H1 (cell line): ENCODE data around the gene KIAA1671. TPM values are rescaled to one million over a fixed set of nuclear protein-coding genes. Genes with fewer than 3 reads are reported as not detected.

Source experiments
- CTCF ChIA-PET: fragments of 300-600 bp; sonication (Branson Sonifier 250); formaldehyde crosslinking; loops from one replicate; lab custom pipeline; 2021; ENCODE audit not compliant: partially characterized antibody; lab: Charles Lee
- POLR2A ChIA-PET: fragments of 300-600 bp; sonication (Branson Sonifier 250); formaldehyde crosslinking; loops from one replicate; lab custom pipeline; 2021; ENCODE audit warnings: inconsistent platforms; ENCODE audit not compliant: partially characterized antibody; lab: Charles Lee
- DNase-seq, 2 experiments: peaks; one replicate each; pipeline versions ENCODE4 v3.0.0 to v3.0.0-alpha.2; 2010 to 2022; ENCODE audit warnings: low spot score in 2 of 2, low read depth in 1 of 2, mixed read lengths in 1 of 2
- FAIRE-seq: peaks from 2 replicates; lab custom pipeline; 2011; peaks lifted over from hg19 to GRCh38; lab: Jason Lieb, UNC
- H2AFZ ChIP-seq: 2 replicates; pipeline ENCODE4 v1.8.1; 2012; ENCODE audit warnings: low read length, inconsistent platforms
- H2AK5ac ChIP-seq: 2 replicates; pipeline ENCODE4 v1.6.1; 2013; ENCODE audit warnings: low read depth, low read length
- H2BK120ac ChIP-seq: replicated peaks from 2 replicates; pipeline ENCODE3; 2013; ENCODE audit warnings: low read depth, low read length, inconsistent platforms
- H2BK12ac ChIP-seq: 2 replicates; pipeline ENCODE4 v1.6.1; 2013; ENCODE audit warnings: low read depth, low read length
- H2BK15ac ChIP-seq: 2 replicates; pipeline ENCODE4 v1.6.1; 2013; ENCODE audit warnings: low read length
- H2BK20ac ChIP-seq: 2 replicates; pipeline ENCODE4 v1.6.1; 2013; ENCODE audit warnings: low read length
- H2BK5ac ChIP-seq: 2 replicates; pipeline ENCODE4 v1.6.1; 2013; ENCODE audit warnings: low read depth, low read length
- H3K14ac ChIP-seq: 2 replicates; pipeline ENCODE4 v1.6.1; 2013; ENCODE audit warnings: inconsistent platforms; ENCODE audit not compliant: insufficient read length
- H3K18ac ChIP-seq: 2 replicates; pipeline ENCODE4 v1.6.1; 2013; ENCODE audit warnings: low read length; ENCODE audit errors: extremely low read depth
- H3K23ac ChIP-seq: 2 replicates; pipeline ENCODE4 v1.6.1; 2013; ENCODE audit warnings: inconsistent platforms; ENCODE audit not compliant: insufficient read length
- H3K23me2 ChIP-seq: 2 replicates; pipeline ENCODE4 v1.6.1; 2013; ENCODE audit warnings: low read depth, low read length
- H3K27ac ChIP-seq: 2 replicates; pipeline ENCODE4 v1.6.1; 2011; ENCODE audit warnings: low read depth, low read length, inconsistent platforms
- H3K27me3 ChIP-seq, 4 experiments: replicated peaks in 1 of 4; 1 replicate in 1 of 4; 2 replicates in 3 of 4; pipeline versions ENCODE4 v1.6.1 to v1.8.1; 2011 to 2013; ENCODE audit warnings: low read length in 3 of 4, mild to moderate bottlenecking in 3 of 4, inconsistent platforms in 2 of 4, mixed read lengths in 2 of 4, moderate library complexity in 1 of 4; ENCODE audit not compliant: control insufficient read depth in 3 of 4, insufficient read depth in 3 of 4; ENCODE audit errors: extremely low read depth in 1 of 4
- H3K36me3 ChIP-seq, 4 experiments: 2 replicates each; pipeline versions ENCODE4 v1.6.1 to v1.8.1; 2011 to 2013; ENCODE audit warnings: mild to moderate bottlenecking in 4 of 4, low read length in 3 of 4, moderate library complexity in 2 of 4, control low read depth in 1 of 4, inconsistent platforms in 1 of 4; ENCODE audit not compliant: insufficient read depth in 4 of 4, control insufficient read depth in 2 of 4
- H3K4ac ChIP-seq: replicated peaks from 2 replicates; pipeline ENCODE3; 2013; ENCODE audit warnings: low read length, low read depth, mixed read lengths, inconsistent platforms; ENCODE audit not compliant: insufficient read length
- H3K4me1 ChIP-seq, 4 experiments: replicated peaks in 1 of 4; 1 replicate in 1 of 4; 2 replicates in 3 of 4; pipeline versions ENCODE4 v1.6.1 to v1.8.1; 2011 to 2013; ENCODE audit warnings: low read length in 3 of 4, inconsistent platforms in 2 of 4, mixed read lengths in 1 of 4; ENCODE audit not compliant: insufficient read depth in 4 of 4, control insufficient read depth in 3 of 4
- H3K4me2 ChIP-seq, 2 experiments: 2 replicates each; pipeline versions ENCODE4 v1.6.1 to v1.8.1; 2011 to 2013; ENCODE audit warnings: low read depth in 2 of 2, low read length in 2 of 2, control low read depth in 1 of 2, inconsistent platforms in 1 of 2, mild to moderate bottlenecking in 1 of 2; ENCODE audit not compliant: insufficient read depth in 1 of 2
- H3K4me3 ChIP-seq, 4 experiments: fragments of 200-600, 300-600 bp in 1 of 4; sonication (generic), shearing (Covaris generic), sonication (Bioruptor Twin) in 1 of 4; 2 replicates each; pipeline versions ENCODE4 v1.5.1 to v1.8.1; 2011 to 2016; ENCODE audit warnings: low read length in 4 of 4, low read depth in 3 of 4, control low read depth in 2 of 4, inconsistent platforms in 2 of 4, mild to moderate bottlenecking in 2 of 4, mixed read lengths in 1 of 4, moderate library complexity in 1 of 4; ENCODE audit not compliant: insufficient read depth in 2 of 4; ENCODE audit errors: extremely low read depth in 1 of 4
- H3K56ac ChIP-seq: replicated peaks from 2 replicates; pipeline ENCODE3; 2013; ENCODE audit warnings: low read depth, mild to moderate bottlenecking, mixed read lengths, low read length, inconsistent platforms; ENCODE audit not compliant: insufficient read length
- H3K79me1 ChIP-seq: 2 replicates; pipeline ENCODE4 v1.6.1; 2013; ENCODE audit warnings: low read depth, low read length, control low read depth
- H3K79me2 ChIP-seq, 2 experiments: 2 replicates each; pipeline versions ENCODE4 v1.6.1 to v1.8.1; 2012 to 2013; ENCODE audit warnings: low read length in 2 of 2, mild to moderate bottlenecking in 2 of 2, inconsistent platforms in 1 of 2; ENCODE audit not compliant: insufficient read depth in 2 of 2, control insufficient read depth in 1 of 2
- H3K9ac ChIP-seq, 4 experiments: replicated peaks in 1 of 4; 1 replicate in 1 of 4; 2 replicates in 3 of 4; pipeline versions ENCODE4 v1.6.1 to v1.8.1; 2011 to 2013; ENCODE audit warnings: low read depth in 3 of 4, low read length in 3 of 4, control low read depth in 2 of 4, mild to moderate bottlenecking in 2 of 4, moderate library complexity in 2 of 4, inconsistent platforms in 1 of 4; ENCODE audit errors: extremely low read depth in 1 of 4
- H3K9me3 ChIP-seq, 2 experiments: 2 replicates each; pipeline versions ENCODE4 v1.6.1 to v1.8.1; 2012 to 2013; ENCODE audit warnings: mild to moderate bottlenecking in 2 of 2, moderate library complexity in 2 of 2, control low read depth in 1 of 2, inconsistent platforms in 1 of 2, low read depth in 1 of 2, low read length in 1 of 2, mixed read lengths in 1 of 2; ENCODE audit not compliant: insufficient read depth in 2 of 2
- H4K20me1 ChIP-seq, 2 experiments: replicated peaks in 1 of 2; 2 replicates each; pipeline versions ENCODE3 to v1.8.1; 2011 to 2013; ENCODE audit warnings: inconsistent platforms in 2 of 2, low read length in 2 of 2, mild to moderate bottlenecking in 1 of 2; ENCODE audit not compliant: insufficient read depth in 2 of 2, control insufficient read depth in 1 of 2
- H4K5ac ChIP-seq: 2 replicates; pipeline ENCODE4 v1.6.1; 2013; ENCODE audit warnings: low read length, low read depth, mixed read lengths, inconsistent platforms; ENCODE audit not compliant: insufficient read length
- H4K8ac ChIP-seq: 2 replicates; pipeline ENCODE4 v1.8.0; 2013; ENCODE audit warnings: mild to moderate bottlenecking, moderate library complexity, low read length, inconsistent platforms; ENCODE audit not compliant: insufficient read depth; ENCODE audit errors: extremely low read depth
- H4K91ac ChIP-seq: replicated peaks from 2 replicates; pipeline ENCODE3; 2013; ENCODE audit warnings: low read length, mixed read lengths, inconsistent platforms; ENCODE audit not compliant: insufficient read length
- ASH2L ChIP-seq: fragments of 200-600, 300-600 bp; sonication (generic); IDR thresholded peaks from one replicate; pipeline ENCODE4 v1.7.1; 2017; ENCODE audit warnings: low read length
- CHD2 ChIP-seq: IDR thresholded peaks from 2 replicates; pipeline ENCODE4 v1.6.1; 2012; ENCODE audit warnings: low read length, improper control_type of control experiment
- JUN ChIP-seq: IDR thresholded peaks from 2 replicates; pipeline ENCODE4 v1.6.1; 2011; ENCODE audit warnings: low read depth, mild to moderate bottlenecking, improper control_type of control experiment, low read length
- PHF8 ChIP-seq: fragments of 200-600 bp; sonication (generic); conservative IDR thresholded peaks from 2 replicates; pipeline ENCODE4 v1.7.1; 2012; ENCODE audit warnings: low read depth, mild to moderate bottlenecking, inconsistent platforms, low read length, moderate library complexity
- RBBP5 ChIP-seq: IDR thresholded peaks from 2 replicates; pipeline ENCODE4 v1.7.1; 2012; ENCODE audit warnings: low read depth, mild to moderate bottlenecking, inconsistent platforms, low read length, moderate library complexity, borderline replicate concordance
- SIRT6 ChIP-seq: IDR thresholded peaks from one replicate; pipeline ENCODE4 v1.7.1; 2012; ENCODE audit warnings: low read length, inconsistent platforms
- SIX5 ChIP-seq: IDR thresholded peaks from 2 replicates; pipeline ENCODE4 v1.6.1; 2011; ENCODE audit warnings: mild to moderate bottlenecking, low read depth, low read length
- YY1 ChIP-seq: IDR thresholded peaks from 2 replicates; pipeline ENCODE4 v1.6.1; 2011; ENCODE audit warnings: low read depth, mild to moderate bottlenecking, low read length
- WGBS, 2 experiments: shearing (Covaris generic) in 1 of 2; methylation state at CpG; one replicate each; pipeline versions ENCODE4 v1.1.6 to v1.1.7; 2013 to 2015; ENCODE audit warnings: low lambda C conversion rate in 2 of 2, mixed read lengths in 2 of 2, inconsistent platforms in 1 of 2, low coverage in 1 of 2, missing lambda C conversion rate in 1 of 2; ENCODE audit not compliant: insufficient replicate concordance in 2 of 2, insufficient coverage in 1 of 2, insufficient read length in 1 of 2; ENCODE audit errors: extremely low coverage in 1 of 2, missing lambda C conversion rate in 1 of 2; 5-methylcytosine and 5-hydroxymethylcytosine counted together
- polyA plus RNA-seq, 7 experiments: library from polyadenylated mRNA; depleted of rRNA in 3 of 7; stranded (reverse) in 5 of 7; unstranded in 2 of 7; fragments of >200 nt in 5 of 7; fragments of 200-250 nt in 2 of 7; gene quantifications; 1 replicate in 5 of 7; 2 replicates in 1 of 7; 4 replicates in 1 of 7; pipeline versions ENCODE4 v1.2.1 to v1.2.3, GENCODE V29; 2011 to 2013; ENCODE audit warnings: missing spikeins in 2 of 7, mixed read lengths in 2 of 7
- total RNA-seq: library from RNA; stranded (reverse); fragmentation: NEBNext Ultra II Directional; extraction: Animal tissue kit (Norgen Biotek cat#: 25700); gene quantifications from 2 replicates; pipeline ENCODE4 v1.2.1, GENCODE V29; 2021

The KIAA1671 gene
- total and polyA plus RNA-seq, 2 of the 8 experiments (the other 6 are each of a cell fraction or from before 2014, with no cell fraction given), result 6.4 to 23.9 TPM

DNA sequence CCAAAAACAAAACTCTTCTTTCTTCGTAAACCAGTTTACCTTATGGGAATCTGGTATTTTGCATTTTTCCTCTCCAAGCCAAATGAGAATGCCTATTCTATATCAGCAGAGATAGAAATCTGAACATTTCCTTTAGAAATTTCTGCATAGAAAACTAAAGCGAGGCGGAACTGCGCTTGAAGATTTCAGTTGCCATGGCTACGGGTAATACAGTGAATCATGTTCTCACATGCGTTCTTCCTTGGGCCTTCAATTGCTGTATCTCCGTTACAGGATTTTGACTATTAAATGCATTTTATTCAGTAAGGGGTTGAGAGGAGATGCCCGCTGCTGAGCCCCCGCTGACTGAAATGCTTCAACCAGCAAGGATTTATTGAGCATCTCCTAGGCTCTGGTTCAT is 138.9 kb downstream of the KIAA1671 start:
- no peaks in the 10 kb centered on the region for H3K9me3 ChIP-seq
- H3K14ac ChIP-seq, result no peak overlapping the region
- peaks cover 0 to 2% of the 10 kb centered on the region in 2 experiments for H4K20me1 ChIP-seq
- no peaks in the 10 kb centered on the region; a peak in 1 of 4 replicates for H3K79me2 ChIP-seq
- H2AFZ ChIP-seq, result no peak overlapping the region
- no peak overlapping the region for H2BK12ac ChIP-seq
- H4K91ac ChIP-seq, result no peak overlapping the region
- ChIA-PET POLR2A (no interaction called here), CTCF (no interaction called here)
- no peak overlapping the region for H3K23ac ChIP-seq
- DNase-seq (no peak), FAIRE-seq (no peak)
- H3K4me2 ChIP-seq, result no peak overlapping the region
- H3K23me2 ChIP-seq, result no peaks in the 10 kb centered on the region; the same call in 1 of the 2 replicates
- H2BK120ac ChIP-seq, result no peak overlapping the region
- H3K56ac ChIP-seq, result no peak overlapping the region
- no peak overlapping the region for H4K5ac ChIP-seq
- H3K4me1 ChIP-seq, result no peaks in the 10 kb centered on the region
- H3K4ac ChIP-seq, result no peak overlapping the region
- no peak overlapping the region for H3K27ac ChIP-seq
- H3K18ac ChIP-seq, result no peak overlapping the region
- no peak overlapping the region for H3K4me3 ChIP-seq
- H4K8ac ChIP-seq, result no peak overlapping the region
- TF ChIP-seq PHF8, result no peak
- no peak for TF ChIP-seq JUN
- no peak for TF ChIP-seq CHD2
- no peak for TF ChIP-seq ASH2L
- TF ChIP-seq SIX5, result no peak
- no peak for TF ChIP-seq RBBP5
- no peak for TF ChIP-seq SIRT6
- no peak for TF ChIP-seq YY1
- H3K27me3 ChIP-seq, result no peaks in the 10 kb centered on the region
- H2BK15ac ChIP-seq, result no peak overlapping the region
- 93% methylated on average over 9 of the region's 9 CpGs; no CpG with 5 or more reads in 1 of the 2 experiments for WGBS, 2 experiments
- H2BK20ac ChIP-seq, result no peak overlapping the region
- H2AK5ac ChIP-seq, result no peak overlapping the region
- H3K36me3 ChIP-seq, result no peaks in the 10 kb centered on the region
- H2BK5ac ChIP-seq, result no peak overlapping the region
- no peaks in the 10 kb centered on the region; the same call in 1 of the 2 replicates for H3K79me1 ChIP-seq
- no peak overlapping the region for H3K9ac ChIP-seq
